ENCODE results near the gene SMG6. TPM values are rescaled to one million over a fixed set of nuclear protein-coding genes. Genes with fewer than 3 reads are reported as not detected.

The SMG6 gene
- total RNA-seq, 2 donors from 2014 or later, result 12.5 to 22.1 TPM

DNA sequence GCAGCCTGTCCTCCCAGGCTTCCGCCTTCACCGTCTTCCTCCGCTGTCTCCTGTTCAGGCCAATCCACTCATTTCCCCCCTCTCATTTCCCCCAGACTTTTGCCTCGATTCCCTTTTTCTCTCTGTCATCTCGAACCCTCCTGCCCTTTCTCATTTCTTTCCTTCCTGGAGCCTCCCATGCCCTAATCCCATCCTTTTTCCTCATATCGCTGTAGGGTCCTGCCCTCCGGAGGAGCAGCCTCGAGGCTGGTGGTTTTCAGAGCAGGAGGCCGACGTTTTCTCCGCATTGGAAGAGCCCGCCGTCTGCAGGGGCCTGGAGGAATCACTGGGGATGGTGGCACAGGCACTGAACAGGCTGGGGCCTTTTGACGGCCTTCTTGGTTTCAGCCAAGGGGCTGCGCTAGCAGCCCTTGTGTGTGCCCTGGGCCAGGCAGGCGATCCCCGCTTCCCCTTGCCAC, 261.2 kb downstream of the SMG6 start:
- Histone ChIP-seq H3K27ac (peak overlapping the region; percentile 74 to 90 (median 83)), H3K9me3 (no peaks in the 10 kb centered on the region), H3K36me3 (replicated peaks in 1 of 2; ENCODE audit: insufficient read depth in 1 of 2, low read depth in 2 of 2) (peaks cover 0 to 8% of the 10 kb centered on the region in 2 donors), H3K4me3 (peak overlapping the region; percentile 50 to 90), H3K4me1 (peaks cover 26% of the 10 kb centered on the region), H3K27me3 (no peaks in the 10 kb centered on the region)
- 18 to 20% methylated on average over 17 of the region's 17 CpGs for WGBS, 2 donors
- TF ChIP-seq, protein P1, sequence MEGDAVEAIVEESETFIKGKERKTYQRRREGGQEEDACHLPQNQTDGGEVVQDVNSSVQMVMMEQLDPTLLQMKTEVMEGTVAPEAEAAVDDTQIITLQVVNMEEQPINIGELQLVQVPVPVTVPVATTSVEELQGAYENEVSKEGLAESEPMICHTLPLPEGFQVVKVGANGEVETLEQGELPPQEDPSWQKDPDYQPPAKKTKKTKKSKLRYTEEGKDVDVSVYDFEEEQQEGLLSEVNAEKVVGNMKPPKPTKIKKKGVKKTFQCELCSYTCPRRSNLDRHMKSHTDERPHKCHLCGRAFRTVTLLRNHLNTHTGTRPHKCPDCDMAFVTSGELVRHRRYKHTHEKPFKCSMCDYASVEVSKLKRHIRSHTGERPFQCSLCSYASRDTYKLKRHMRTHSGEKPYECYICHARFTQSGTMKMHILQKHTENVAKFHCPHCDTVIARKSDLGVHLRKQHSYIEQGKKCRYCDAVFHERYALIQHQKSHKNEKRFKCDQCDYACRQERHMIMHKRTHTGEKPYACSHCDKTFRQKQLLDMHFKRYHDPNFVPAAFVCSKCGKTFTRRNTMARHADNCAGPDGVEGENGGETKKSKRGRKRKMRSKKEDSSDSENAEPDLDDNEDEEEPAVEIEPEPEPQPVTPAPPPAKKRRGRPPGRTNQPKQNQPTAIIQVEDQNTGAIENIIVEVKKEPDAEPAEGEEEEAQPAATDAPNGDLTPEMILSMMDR (IDR thresholded peaks at IDR 0.05), result no peak
- no peak for TF ChIP-seq POLR2A (IDR thresholded peaks at IDR 0.05)
- no peak for ATAC-seq
- DNase-seq, result no peak
- intact Hi-C loops (cut with DNase I), result no loop called here

DNA sequence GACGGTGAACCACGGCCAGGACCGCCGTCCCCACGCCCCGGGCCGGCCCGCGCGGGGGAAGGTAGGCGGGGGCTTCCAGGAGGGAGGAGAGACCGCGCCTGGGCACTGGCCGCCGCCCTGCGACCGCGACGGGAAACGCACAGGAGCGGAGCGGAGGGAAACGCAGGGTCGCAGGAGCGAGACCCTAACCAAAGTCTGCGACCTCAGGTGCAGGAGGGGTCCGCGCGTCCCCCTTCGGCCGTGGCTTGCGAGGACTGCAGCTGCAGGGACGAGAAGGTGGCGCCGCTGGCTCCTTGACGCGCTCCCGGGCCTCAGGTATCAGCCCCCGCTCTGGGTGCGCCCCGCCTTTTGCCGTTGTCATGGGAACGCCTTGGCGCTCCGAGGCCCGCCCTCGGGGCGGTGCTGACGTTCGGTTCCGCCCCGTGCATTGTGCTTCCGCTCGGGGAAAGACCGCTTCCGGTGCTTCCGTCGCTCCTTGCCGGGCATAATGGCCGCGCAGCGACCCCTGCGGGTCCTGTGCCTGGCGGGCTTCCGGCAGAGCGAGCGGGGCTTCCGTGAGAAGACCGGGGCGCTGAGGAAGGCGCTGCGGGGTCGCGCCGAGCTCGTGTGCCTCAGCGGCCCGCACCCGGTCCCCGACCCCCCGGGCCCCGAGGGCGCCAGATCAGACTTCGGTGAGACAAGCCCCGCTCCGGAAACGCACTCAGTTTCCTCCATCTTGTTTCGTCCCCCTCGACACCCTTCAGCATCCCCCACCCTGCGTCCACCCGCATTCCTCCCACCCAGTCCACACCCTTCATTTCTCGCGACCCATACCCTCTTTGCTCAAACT, 261.8 kb downstream of the SMG6 start, which contains the start of gene OVCA2:
TSS of gene OVCA2 (plus strand) at position 462 of the 829 bp plus-strand sequence. CDS start at position 488, 26 bp downstream.
- WGBS, 2 donors, result 1 to 3% methylated on average over 9 to 91 of the region's 93 CpGs
- Histone ChIP-seq H3K4me1 (peaks cover 26% of the 10 kb centered on the region), H3K4me3 (peak within 1 kb of the TSS; percentile 50 to 90), H3K27me3 (no peaks in the 10 kb centered on the region), H3K27ac (peak within 1 kb of the TSS; percentile 74 to 90 (median 83)), H3K9me3 (no peaks in the 10 kb centered on the region), H3K36me3 (replicated peaks in 1 of 2; ENCODE audit: insufficient read depth in 1 of 2, low read depth in 2 of 2) (peaks cover 0 to 11% of the 10 kb centered on the region in 2 donors)
- intact Hi-C loops (cut with DNase I), result no loop called here
- TF ChIP-seq, protein P1 (IDR thresholded peaks at IDR 0.05), result peak in 6 of 7 experiments; percentile 11 to 71 (median 46)
- peak; percentile 53 to 73 (median 70) for TF ChIP-seq POLR2A (IDR thresholded peaks at IDR 0.05)
- ATAC-seq (peak; percentile 97), DNase-seq (peak; percentile 95 to 97 (median 96))

DNA sequence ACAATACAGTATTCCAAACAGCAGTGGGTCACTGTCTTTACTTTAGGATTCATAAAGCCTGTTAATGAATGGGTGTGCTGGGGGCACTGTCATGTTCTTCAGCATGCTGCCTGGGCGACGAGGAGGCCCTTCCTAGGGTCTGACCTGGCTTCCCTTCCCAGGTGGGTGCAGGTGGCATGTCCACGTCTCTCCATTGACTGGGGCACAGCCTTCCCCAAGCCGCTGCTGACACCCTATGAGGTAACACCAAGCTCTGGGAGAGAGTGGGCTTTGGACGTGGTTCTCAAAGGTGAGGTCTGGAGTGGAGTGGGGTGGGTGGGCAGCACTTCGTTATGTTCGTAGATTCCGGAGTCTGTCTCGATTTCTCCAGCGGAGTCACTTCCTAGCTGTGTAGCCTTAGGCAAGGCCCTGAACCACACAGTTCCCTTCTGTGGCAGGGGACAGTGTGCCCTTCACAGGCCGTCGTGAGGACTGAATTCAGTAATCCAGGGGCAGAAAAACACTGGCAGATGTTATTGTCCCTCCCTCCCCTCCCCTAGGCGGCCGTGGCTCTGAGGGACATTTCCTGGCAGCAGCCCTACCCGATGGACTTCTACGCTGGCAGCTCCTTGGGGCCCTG, 262.5 kb downstream of the SMG6 start:
- 43 to 52% methylated on average over 11 to 16 of the region's 16 CpGs for WGBS, 2 donors
- peak overlapping the region in 1 of 2 donors; percentile 90 for H3K4me3 ChIP-seq
- H3K27me3 ChIP-seq, result no peaks in the 10 kb centered on the region
- H3K4me1 ChIP-seq, result peaks cover 26% of the 10 kb centered on the region
- no peaks in the 10 kb centered on the region for H3K9me3 ChIP-seq
- no peak for TF ChIP-seq POLR2A (IDR thresholded peaks at IDR 0.05)
- TF ChIP-seq, protein P1 (IDR thresholded peaks at IDR 0.05), result no peak
- H3K27ac ChIP-seq, result peak overlapping the region; percentile 66 to 90 (median 83)
- DNase-seq, result peak in 1 of 4 donors; percentile 60
- ATAC-seq, result no peak
- peaks cover 0 to 15% of the 10 kb centered on the region in 2 donors for H3K36me3 ChIP-seq (replicated peaks in 1 of 2; ENCODE audit: insufficient read depth in 1 of 2, low read depth in 2 of 2)
- intact Hi-C loops (cut with DNase I), result no loop called here

DNA sequence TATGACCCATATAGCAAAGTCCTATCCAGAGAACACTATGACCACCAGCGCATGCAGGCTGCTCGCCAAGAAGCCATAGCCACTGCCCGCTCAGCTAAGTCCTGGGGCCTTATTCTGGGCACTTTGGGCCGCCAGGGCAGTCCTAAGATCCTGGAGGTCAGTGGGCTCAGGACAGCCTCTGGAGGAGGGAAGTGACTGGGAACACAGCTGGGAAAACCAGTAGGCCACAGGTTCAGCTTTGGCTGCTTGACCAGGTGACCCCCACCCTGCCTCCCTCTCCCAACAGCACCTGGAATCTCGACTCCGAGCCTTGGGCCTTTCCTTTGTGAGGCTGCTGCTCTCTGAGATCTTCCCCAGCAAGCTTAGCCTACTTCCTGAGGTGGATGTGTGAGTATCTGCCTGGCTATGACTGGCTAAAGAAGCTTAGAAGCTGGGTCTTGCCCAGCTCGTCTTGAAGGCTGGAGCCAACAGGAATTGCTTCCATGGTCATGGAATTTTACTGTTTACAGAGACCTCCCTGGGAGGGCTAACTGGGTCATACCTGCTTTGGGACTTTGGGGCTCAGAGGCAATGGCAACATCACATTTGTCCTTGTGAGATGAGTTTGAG, 263.3 kb downstream of the SMG6 start:
- intact Hi-C loops (cut with DNase I), result no loop called here

More for the DNA sequence above, 263.3 kb downstream of the SMG6 start:
- ATAC-seq (no peak), DNase-seq (no peak)
- 76 to 84% methylated on average over 3 to 7 of the region's 7 CpGs for WGBS, 2 donors
- TF ChIP-seq POLR2A (IDR thresholded peaks at IDR 0.05), result no peak
- TF ChIP-seq, protein P1 (IDR thresholded peaks at IDR 0.05), result no peak
- peaks cover 0 to 18% of the 10 kb centered on the region in 2 donors for H3K36me3 ChIP-seq (replicated peaks in 1 of 2; ENCODE audit: insufficient read depth in 1 of 2, low read depth in 2 of 2)
- no peaks in the 10 kb centered on the region for H3K9me3 ChIP-seq
- no peaks in the 10 kb centered on the region for H3K27me3 ChIP-seq
- H3K27ac ChIP-seq, result peak overlapping the region in 3 of 4 donors; percentile 66 to 90 (median 87)
- H3K4me1 ChIP-seq, result peaks cover 26% of the 10 kb centered on the region
- H3K4me3 ChIP-seq, result no peak overlapping the region
